SIG-M5 (cell line): ENCODE measurements around the gene FUT9.

Experiments used
- DNase-seq: peaks from one replicate; lab custom pipeline; 2025; lab: John Stamatoyannopoulos, UW

Gene FUT9

GRCh38 chr6:96073555-96073954, 57.8 kb downstream of the FUT9 start:
- no peak for DNase-seq

- no peak for DNase-seq
Measured at GRCh38 chr6:96074006-96074405, 58.2 kb downstream of the FUT9 start.

DNA sequence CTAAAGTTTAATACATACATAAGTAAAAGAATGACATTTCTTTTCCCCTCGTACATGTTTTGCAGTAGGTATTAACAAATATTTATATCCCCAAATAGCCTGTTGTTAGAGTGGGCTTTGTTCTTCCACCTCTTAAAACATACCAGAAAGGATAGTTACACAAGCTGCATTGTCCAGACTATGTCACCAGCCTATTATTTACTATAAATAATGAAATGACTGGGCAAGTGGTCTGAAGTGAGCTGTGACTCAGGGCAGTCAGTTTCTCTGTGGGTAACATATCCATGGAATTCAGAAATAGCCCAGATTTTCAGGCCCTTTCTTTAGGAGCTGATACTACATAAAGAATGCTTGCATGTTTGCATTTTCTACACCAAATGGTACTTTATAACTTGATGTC, 60.1 kb downstream of the FUT9 start:
- DNase-seq = no peak

DNA sequence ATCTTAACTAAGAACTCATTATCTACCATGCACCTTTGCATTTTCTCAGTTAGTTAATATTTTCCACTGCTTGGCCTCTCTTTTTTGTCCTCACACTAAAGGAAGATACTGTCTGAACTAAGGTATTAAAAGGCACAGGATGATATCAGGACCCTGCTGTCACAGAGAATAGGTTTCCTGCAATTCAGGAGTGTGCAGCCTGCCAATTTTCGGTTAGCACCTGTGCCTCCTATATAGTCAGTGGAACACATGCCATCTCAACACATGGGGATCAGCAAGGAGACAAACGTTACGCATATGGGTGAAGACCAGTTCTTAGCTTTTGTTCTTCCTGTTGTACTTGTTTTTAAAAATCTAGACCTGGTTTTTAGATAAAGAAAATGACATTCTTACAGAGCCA, 71.0 kb downstream of the FUT9 start:
- DNase-seq = no peak

- no peak for DNase-seq
Measured at GRCh38 chr6:96089173-96089572, 73.4 kb downstream of the FUT9 start.

DNA sequence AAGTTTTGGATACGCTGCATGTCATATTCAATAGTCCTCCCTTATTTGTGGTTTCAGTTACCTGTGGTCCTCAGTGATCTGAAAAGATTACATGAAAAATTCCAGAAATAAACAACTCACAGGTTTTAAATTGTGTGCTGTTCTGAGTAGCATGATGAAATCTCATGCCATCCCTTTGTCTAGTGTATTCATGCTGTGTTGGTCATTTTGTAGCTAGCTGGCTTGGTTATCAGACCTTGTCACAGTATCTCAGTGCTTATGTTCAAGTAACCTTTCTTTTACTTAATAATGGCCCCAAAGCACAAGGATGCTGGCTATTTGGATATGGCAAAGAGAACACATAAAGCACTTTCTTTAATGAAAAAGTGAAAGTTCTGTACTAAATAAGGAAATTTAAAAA, 78.3 kb downstream of the FUT9 start:
- DNase-seq = no peak

DNA sequence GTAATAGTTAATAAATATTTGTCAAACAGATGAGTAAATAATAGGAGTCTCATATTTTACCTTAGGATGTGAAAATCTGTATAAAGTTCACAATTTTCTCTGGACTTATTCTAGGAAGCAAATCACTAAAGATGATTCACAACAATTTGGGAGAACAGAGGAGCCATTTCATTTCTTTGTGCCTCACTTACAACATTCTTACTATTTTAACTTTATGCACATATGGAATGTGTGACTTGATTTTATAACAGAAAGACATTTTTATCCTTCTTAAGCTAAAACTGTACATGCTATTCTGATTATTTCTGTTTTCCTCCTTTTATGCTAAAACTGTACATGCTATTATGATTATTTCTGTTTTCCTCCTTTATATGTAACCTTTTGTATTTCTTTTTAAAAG, 83.3 kb downstream of the FUT9 start:
- no peak for DNase-seq

DNA sequence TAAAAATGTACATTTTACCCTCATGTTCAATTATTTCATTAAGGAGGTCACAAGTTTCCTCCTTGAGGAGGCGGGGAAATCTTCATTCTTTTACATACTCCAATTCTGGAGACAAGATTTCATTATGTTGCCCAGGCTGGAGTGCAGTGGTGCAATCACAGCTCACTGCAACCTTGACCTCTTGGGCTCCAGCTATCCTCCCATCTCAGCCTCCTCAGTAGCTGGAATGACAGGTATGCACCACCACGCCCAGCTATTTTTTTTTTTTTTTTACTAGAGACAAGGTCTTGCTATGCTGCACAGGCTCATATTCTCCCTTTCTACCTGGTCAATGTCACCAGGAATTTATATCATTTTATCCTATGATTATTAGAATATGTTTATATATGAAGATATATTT, 85.8 kb downstream of the FUT9 start:
- no peak for DNase-seq

- no peak for DNase-seq
Measured at GRCh38 chr6:96104910-96105309, 89.1 kb downstream of the FUT9 start.

GRCh38 chr6:96110878-96111277, 95.1 kb downstream of the FUT9 start:
- DNase-seq = no peak

GRCh38 chr6:96116674-96117073, 100.9 kb downstream of the FUT9 start:
- no peak for DNase-seq

GRCh38 chr6:96124778-96125177, 109.0 kb downstream of the FUT9 start:
- no peak for DNase-seq

GRCh38 chr6:96138406-96138805, 122.6 kb downstream of the FUT9 start:
- DNase-seq = no peak

GRCh38 chr6:96142142-96142541, 126.4 kb downstream of the FUT9 start:
- no peak for DNase-seq

DNA sequence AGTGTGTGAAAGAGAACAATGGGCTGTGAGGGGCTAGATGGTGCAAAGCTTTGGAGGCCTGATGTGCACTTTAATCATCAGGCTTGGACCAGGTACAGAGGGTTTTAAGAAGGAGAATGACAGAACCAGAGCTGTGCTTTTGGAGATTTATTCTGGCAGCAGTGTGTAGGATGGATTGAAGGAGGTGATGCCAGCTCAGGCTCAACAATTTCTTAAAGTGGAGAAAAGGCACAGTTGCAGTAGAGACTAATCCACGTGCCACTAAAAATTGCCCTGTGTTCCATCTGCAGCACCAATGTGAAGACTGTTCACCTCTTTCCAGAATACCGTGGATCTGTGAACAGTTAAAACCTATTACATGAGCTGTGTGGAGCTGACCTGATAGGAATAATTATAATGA, 134.7 kb downstream of the FUT9 start:
- no peak for DNase-seq

GRCh38 chr6:96151707-96152106, 135.9 kb downstream of the FUT9 start:
- no peak for DNase-seq

- no peak for DNase-seq
Measured at GRCh38 chr6:96152114-96152708, 136.4 kb downstream of the FUT9 start.

GRCh38 chr6:96153775-96154174, 138.0 kb downstream of the FUT9 start:
- DNase-seq = no peak

GRCh38 chr6:96156425-96156824, 140.7 kb downstream of the FUT9 start:
- no peak for DNase-seq

GRCh38 chr6:96157018-96157565, 141.3 kb downstream of the FUT9 start:
- no peak for DNase-seq

- no peak for DNase-seq
Measured at GRCh38 chr6:96162711-96163120, 146.9 kb downstream of the FUT9 start.

- DNase-seq = no peak
Measured at GRCh38 chr6:96164802-96165201, 149.0 kb downstream of the FUT9 start.

DNA sequence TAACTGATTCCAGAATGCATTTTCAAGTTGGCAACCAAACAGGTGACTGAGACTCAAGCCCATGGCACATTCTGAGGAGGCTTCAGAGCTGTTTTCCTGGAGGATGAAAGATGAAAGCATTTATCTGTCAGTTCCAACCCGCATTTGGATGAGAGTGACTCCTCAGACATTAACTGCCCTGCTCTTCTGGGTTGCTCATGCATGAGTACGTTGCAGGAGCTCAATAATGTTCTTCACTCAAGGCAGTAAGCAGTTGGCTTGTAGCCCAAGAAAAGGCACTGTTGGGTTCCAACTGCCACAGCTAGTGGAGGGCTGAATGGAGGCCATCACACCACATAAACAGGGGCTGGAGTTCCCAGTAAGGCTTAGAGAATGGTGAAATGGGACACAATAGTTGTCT, 155.3 kb downstream of the FUT9 start:
- DNase-seq = no peak

- no peak for DNase-seq
Measured at GRCh38 chr6:96184798-96185197, 169.0 kb downstream of the FUT9 start.
